Measurements from ENCODE around the gene GPRC5B.

- TF ChIP-seq CTCF (conservative IDR thresholded peaks at IDR 0.05; ENCODE audit: low read depth, low read length) (no peak), EZH2 (IDR thresholded peaks at IDR 0.05; ENCODE audit: borderline replicate concordance, low read depth, low read length, poor library complexity, severe bottlenecking) (no peak)
Observed at GRCh38 chr16:19913340-19913645, 28.6 kb upstream of the GPRC5B start.
